Esophagus squamous epithelium (tissue), 5 donors: Measurements from ENCODE around the gene FGF3. TPM values are rescaled to one million over a fixed set of nuclear protein-coding genes. Genes with fewer than 3 reads are reported as not detected.

Experiments
- DNase-seq: peaks from one replicate; lab custom pipeline; 2025; lab: John Stamatoyannopoulos, UW
- H3K27ac ChIP-seq, 4 donors: fragments of 200-600 bp; sonication (generic); one replicate each; pipeline ENCODE4 v1.5.1; 2016 to 2019; ENCODE audit warnings: mild to moderate bottlenecking in 1 of 4
- H3K27me3 ChIP-seq, 4 donors: fragments of 200-600 bp; sonication (generic); 1 replicate in 3 of 4; 2 replicates in 1 of 4; pipeline versions ENCODE4 v1.5.1 to v1.6.0; 2017 to 2021; ENCODE audit warnings: antibody characterized with exemption in 1 of 4
- H3K36me3 ChIP-seq, 3 donors: fragments of 200-600 bp; sonication (generic); one replicate each; pipeline ENCODE4 v1.5.1; 2016 to 2019
- H3K4me1 ChIP-seq, 3 donors: fragments of 200-600 bp; sonication (generic); one replicate each; pipeline ENCODE4 v1.5.1; 2017 to 2019
- H3K4me3 ChIP-seq, 4 donors: fragments of 200-600 bp; sonication (generic); 1 replicate in 3 of 4; 2 replicates in 1 of 4; pipeline ENCODE4 v1.5.1; 2016 to 2019; ENCODE audit warnings: mild to moderate bottlenecking in 2 of 4, moderate library complexity in 1 of 4
- H3K9me3 ChIP-seq, 3 donors: fragments of 200-600 bp; sonication (generic); one replicate each; pipeline ENCODE4 v1.5.1; 2016 to 2019
- CTCF ChIP-seq, 6 experiments: fragments of 450-650 bp in 4 of 6; fragments of 200-600 bp in 2 of 6; sonication (generic) in 2 of 6; IDR thresholded peaks; one replicate each; pipeline ENCODE4 v1.5.1; 2016 to 2019; ENCODE audit warnings: antibody characterized with exemption in 6 of 6, mild to moderate bottlenecking in 4 of 6, moderate library complexity in 4 of 6
- POLR2A ChIP-seq, 4 donors: fragments of 450-650 bp; IDR thresholded peaks; one replicate each; pipeline ENCODE4 v1.6.1; 2017; ENCODE audit warnings: antibody characterized with exemption in 4 of 4, mild to moderate bottlenecking in 4 of 4, moderate library complexity in 3 of 4
- WGBS, 2 donors: methylation state at CpG; one replicate each; pipeline ENCODE4 v1.1.5; 2018; 5-methylcytosine and 5-hydroxymethylcytosine counted together
- intact Hi-C: fragments of 100-400 bp; cut with DNase I; formaldehyde crosslinking; loops from one replicate; pipeline ENCODE4 v1.15.0; 2022
- total RNA-seq, 4 donors: library from RNA; depleted of rRNA; stranded (reverse); fragments of >200 nt; gene quantifications; one replicate each; pipeline ENCODE4 v1.1.0, GENCODE V29; 2016
- donor health status: DM: yes; HTN: yes; CAD: no.

The FGF3 gene
- total RNA-seq, 4 donors from 2014 or later = not detected

DNA sequence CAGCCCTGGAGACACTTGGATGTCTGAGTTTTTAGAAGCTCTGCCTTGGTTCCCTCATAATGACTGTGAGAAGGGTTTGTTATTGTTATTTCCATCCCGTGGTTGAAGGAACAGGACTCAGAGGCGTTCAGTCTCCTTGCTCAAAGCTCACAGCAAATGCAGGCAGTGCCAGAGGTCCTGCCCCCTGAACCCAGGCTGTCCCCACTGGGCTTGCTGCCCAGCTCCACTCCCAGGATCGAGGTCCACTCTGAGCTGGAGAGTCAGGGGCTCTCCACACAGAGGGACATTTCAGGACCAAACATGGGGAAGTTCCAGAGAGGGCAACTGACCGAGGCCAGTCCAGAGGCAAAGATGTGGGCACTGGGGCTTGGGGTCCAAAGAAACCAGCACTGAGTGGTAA lies 58.9 kb downstream of the FGF3 start:
- no peaks in the 10 kb centered on the region for H3K4me1 ChIP-seq
- H3K27ac ChIP-seq = no peak overlapping the region
- TF ChIP-seq POLR2A (IDR thresholded peaks at IDR 0.05) (no peak), CTCF (IDR thresholded peaks at IDR 0.05) (no peak)
- no peak for DNase-seq
- H3K27me3 ChIP-seq = peaks cover 0 to 66% (median 0%) of the 10 kb centered on the region in 4 donors
- H3K4me3 ChIP-seq = no peak overlapping the region
- intact Hi-C loops = no loop called here
- WGBS, 2 donors = 21 to 60% methylated on average over 1 to 2 of the region's 4 CpGs
- no peaks in the 10 kb centered on the region for H3K36me3 ChIP-seq
- H3K9me3 ChIP-seq = peaks cover 0 to 10% (median 4%) of the 10 kb centered on the region in 3 donors

Other genes with a start within 250 kb of the FGF3 start
- 100 to 1,000 TPM in 3 of 4 donors, 10 to 100 TPM in 1; 64.1 to 216 (median 145) TPM for gene CCND1, start 178.3 kb downstream of the FGF3 start, total RNA-seq
- gene LTO1, start 144.1 kb downstream of the FGF3 start, total RNA-seq = 10 to 100 TPM; 16.5 to 29.2 (median 19.3) TPM
- gene FGF19, start 115.4 kb downstream of the FGF3 start, total RNA-seq = not detected
- not detected for gene FGF4, start 44.1 kb downstream of the FGF3 start, total RNA-seq